ENCODE measurements around the gene SYS1. TPM values are rescaled to one million over a fixed set of nuclear protein-coding genes. Genes with fewer than 3 reads are reported as not detected.

The SYS1 gene
- total RNA-seq (10.1 TPM), polyA plus RNA-seq (ENCODE audit: insufficient read depth in 1 of 8, insufficient read length in 8 of 8, low replicate concordance in 1 of 8) (10 to 100 TPM; 14.1 to 20.0 (median 16.2) TPM)
- long read RNA-seq, donor 1, transcript SYS1-201 (4 exons, 2,862 nt) = major isoform, 8 of 9 reads
- long read RNA-seq, donor 1, partial matches to known transcripts = 0 of 9 reads
- long read RNA-seq, donor 1, other reads (novel, unspliced or antisense) = 0 of 9 reads
- long read RNA-seq, donor 2 = 0 reads
- long read RNA-seq, donor 3, transcript SYS1-201 (4 exons, 2,862 nt) = major isoform, 9 of 10 reads
- long read RNA-seq, donor 3, partial matches to known transcripts = 0 of 10 reads
- long read RNA-seq, donor 3, other reads (novel, unspliced or antisense) = 0 of 10 reads
- long read RNA-seq, donor 4, transcript SYS1-201 (4 exons, 2,862 nt) = major isoform, 7 of 9 reads
- long read RNA-seq, donor 4, partial matches to known transcripts = 0 of 9 reads
- long read RNA-seq, donor 4, other reads (novel, unspliced or antisense) = 0 of 9 reads
- long read RNA-seq, donor 5, transcript SYS1-201 (4 exons, 2,862 nt) = major isoform, 16 of 17 reads
- long read RNA-seq, donor 5, partial matches to known transcripts = 0 of 17 reads
- long read RNA-seq, donor 5, other reads (novel, unspliced or antisense) = 0 of 17 reads
- long read RNA-seq, donor 6, transcript SYS1-201 (4 exons, 2,862 nt) = major isoform, 12 of 29 reads
- long read RNA-seq, donor 6, partial matches to known transcripts = 16 of 29 reads
- long read RNA-seq, donor 6, other reads (novel, unspliced or antisense) = 0 of 29 reads
- long read RNA-seq, donor 7, transcript SYS1-201 (4 exons, 2,862 nt) = major isoform, 17 of 20 reads
- long read RNA-seq, donor 7, partial matches to known transcripts = 0 of 20 reads
- long read RNA-seq, donor 7, other reads (novel, unspliced or antisense) = 0 of 20 reads
- long read RNA-seq, donor 8, transcript SYS1-201 (4 exons, 2,862 nt) = major isoform, 10 of 12 reads
- long read RNA-seq, donor 8, partial matches to known transcripts = 0 of 12 reads
- long read RNA-seq, donor 8, other reads (novel, unspliced or antisense) = 0 of 12 reads
- long read RNA-seq, donor 9, transcript SYS1-201 (4 exons, 2,862 nt) = major isoform, 7 of 10 reads
- long read RNA-seq, donor 9, partial matches to known transcripts = 0 of 10 reads
- long read RNA-seq, donor 9, other reads (novel, unspliced or antisense) = 0 of 10 reads
- long read RNA-seq, donor 10, transcript SYS1-201 (4 exons, 2,862 nt) = major isoform, 7 of 7 reads
- long read RNA-seq, donor 10, partial matches to known transcripts = 0 of 7 reads
- long read RNA-seq, donor 10, other reads (novel, unspliced or antisense) = 0 of 7 reads
- long read RNA-seq, donor 11, transcript SYS1-201 (4 exons, 2,862 nt) = major isoform, 7 of 8 reads
- long read RNA-seq, donor 11, partial matches to known transcripts = 0 of 8 reads
- long read RNA-seq, donor 11, other reads (novel, unspliced or antisense) = 0 of 8 reads

GRCh38 chr20:45362804-45363610 lies at the start of gene SYS1:
Gene SYS1 (plus strand): TSS chr20:45363156. CDS start chr20:45363532, 376 bp downstream.
- peak within 1 kb of the TSS; percentile 95 for H3K27ac ChIP-seq (ENCODE audit: low read length)
- peak within 1 kb of the TSS; percentile 73 for H3K4me3 ChIP-seq (ENCODE audit: low read length)
- H3K36me3 ChIP-seq (ENCODE audit: control insufficient read depth, insufficient read depth, low read length) = peaks cover 24% of the 10 kb centered on the region
- peaks cover 27% of the 10 kb centered on the region for H3K4me1 ChIP-seq (ENCODE audit: control insufficient read depth, insufficient read depth, low read length)
- WGBS (ENCODE audit: insufficient coverage) = 0% methylated on average over 55 of the region's 55 CpGs
- no peaks in the 10 kb centered on the region for H3K9me3 ChIP-seq (replicated peaks; ENCODE audit: control insufficient read depth, low read depth, low read length)
- DNase-seq = peak; percentile 99
- H3K27me3 ChIP-seq (ENCODE audit: control insufficient read depth, insufficient read depth, low read length) = no peaks in the 10 kb centered on the region

GRCh38 chr20:45313943-45314342 lies 49.0 kb upstream of the SYS1 start:
- no peak for DNase-seq
- Histone ChIP-seq H3K9me3 (replicated peaks; ENCODE audit: control insufficient read depth, low read depth, low read length) (no peaks in the 10 kb centered on the region), H3K4me3 (ENCODE audit: low read length) (no peak overlapping the region), H3K4me1 (ENCODE audit: control insufficient read depth, insufficient read depth, low read length) (no peaks in the 10 kb centered on the region), H3K27me3 (ENCODE audit: control insufficient read depth, insufficient read depth, low read length) (peaks cover 63% of the 10 kb centered on the region), H3K36me3 (ENCODE audit: control insufficient read depth, insufficient read depth, low read length) (no peaks in the 10 kb centered on the region), H3K27ac (ENCODE audit: low read length) (no peak overlapping the region)
- WGBS (ENCODE audit: insufficient coverage) = 78% methylated on average over 11 of the region's 11 CpGs

- H3K27me3 ChIP-seq (ENCODE audit: control insufficient read depth, insufficient read depth, low read length) = peaks cover 59% of the 10 kb centered on the region
- no peak for DNase-seq
- H3K4me1 ChIP-seq (ENCODE audit: control insufficient read depth, insufficient read depth, low read length) = no peaks in the 10 kb centered on the region
- H3K36me3 ChIP-seq (ENCODE audit: control insufficient read depth, insufficient read depth, low read length) = no peaks in the 10 kb centered on the region
- no peak overlapping the region for H3K27ac ChIP-seq (ENCODE audit: low read length)
- H3K9me3 ChIP-seq (replicated peaks; ENCODE audit: control insufficient read depth, low read depth, low read length) = no peaks in the 10 kb centered on the region
- WGBS (ENCODE audit: insufficient coverage) = 85% methylated on average over 2 of the region's 4 CpGs
- H3K4me3 ChIP-seq (ENCODE audit: low read length) = no peak overlapping the region
These were observed 47.3 kb upstream of the SYS1 start for GRCh38 chr20:45315672-45316071.

GRCh38 chr20:45316150-45317080 lies 46.5 kb upstream of the SYS1 start:
- H3K27ac ChIP-seq (ENCODE audit: low read length) = no peak overlapping the region
- no peaks in the 10 kb centered on the region for H3K36me3 ChIP-seq (ENCODE audit: control insufficient read depth, insufficient read depth, low read length)
- DNase-seq = no peak
- H3K9me3 ChIP-seq (replicated peaks; ENCODE audit: control insufficient read depth, low read depth, low read length) = no peaks in the 10 kb centered on the region
- WGBS (ENCODE audit: insufficient coverage) = 19% methylated on average over 58 of the region's 71 CpGs
- no peaks in the 10 kb centered on the region for H3K4me1 ChIP-seq (ENCODE audit: control insufficient read depth, insufficient read depth, low read length)
- H3K4me3 ChIP-seq (ENCODE audit: low read length) = no peak overlapping the region
- peaks cover 54% of the 10 kb centered on the region for H3K27me3 ChIP-seq (ENCODE audit: control insufficient read depth, insufficient read depth, low read length)

- Histone ChIP-seq H3K4me3 (ENCODE audit: low read length) (no peak overlapping the region), H3K27me3 (ENCODE audit: control insufficient read depth, insufficient read depth, low read length) (peaks cover 41% of the 10 kb centered on the region), H3K27ac (ENCODE audit: low read length) (no peak overlapping the region), H3K4me1 (ENCODE audit: control insufficient read depth, insufficient read depth, low read length) (no peaks in the 10 kb centered on the region), H3K9me3 (replicated peaks; ENCODE audit: control insufficient read depth, low read depth, low read length) (no peaks in the 10 kb centered on the region), H3K36me3 (ENCODE audit: control insufficient read depth, insufficient read depth, low read length) (no peaks in the 10 kb centered on the region)
- no peak for DNase-seq
- WGBS (ENCODE audit: insufficient coverage) = 20% methylated on average over 1 of the region's 3 CpGs
These were observed 45.1 kb upstream of the SYS1 start for GRCh38 chr20:45317826-45318225.

GRCh38 chr20:45318386-45318939 lies 44.5 kb upstream of the SYS1 start:
- no peak for DNase-seq
- WGBS (ENCODE audit: insufficient coverage) = 71% methylated on average over 2 of the region's 7 CpGs
- Histone ChIP-seq H3K27ac (ENCODE audit: low read length) (no peak overlapping the region), H3K4me1 (ENCODE audit: control insufficient read depth, insufficient read depth, low read length) (no peaks in the 10 kb centered on the region), H3K36me3 (ENCODE audit: control insufficient read depth, insufficient read depth, low read length) (no peaks in the 10 kb centered on the region), H3K27me3 (ENCODE audit: control insufficient read depth, insufficient read depth, low read length) (peaks cover 39% of the 10 kb centered on the region), H3K9me3 (replicated peaks; ENCODE audit: control insufficient read depth, low read depth, low read length) (no peaks in the 10 kb centered on the region), H3K4me3 (ENCODE audit: low read length) (no peak overlapping the region)

GRCh38 chr20:45318948-45319347 lies 44.0 kb upstream of the SYS1 start:
- H3K9me3 ChIP-seq (replicated peaks; ENCODE audit: control insufficient read depth, low read depth, low read length) = no peaks in the 10 kb centered on the region
- no peaks in the 10 kb centered on the region for H3K4me1 ChIP-seq (ENCODE audit: control insufficient read depth, insufficient read depth, low read length)
- peaks cover 39% of the 10 kb centered on the region for H3K27me3 ChIP-seq (ENCODE audit: control insufficient read depth, insufficient read depth, low read length)
- 80% methylated on average over 1 of the region's 2 CpGs for WGBS (ENCODE audit: insufficient coverage)
- DNase-seq = no peak
- no peaks in the 10 kb centered on the region for H3K36me3 ChIP-seq (ENCODE audit: control insufficient read depth, insufficient read depth, low read length)
- no peak overlapping the region for H3K4me3 ChIP-seq (ENCODE audit: low read length)
- H3K27ac ChIP-seq (ENCODE audit: low read length) = no peak overlapping the region

- Histone ChIP-seq H3K27ac (ENCODE audit: low read length) (no peak overlapping the region), H3K4me1 (ENCODE audit: control insufficient read depth, insufficient read depth, low read length) (no peaks in the 10 kb centered on the region), H3K4me3 (ENCODE audit: low read length) (no peak overlapping the region), H3K9me3 (replicated peaks; ENCODE audit: control insufficient read depth, low read depth, low read length) (no peaks in the 10 kb centered on the region), H3K36me3 (ENCODE audit: control insufficient read depth, insufficient read depth, low read length) (no peaks in the 10 kb centered on the region), H3K27me3 (ENCODE audit: control insufficient read depth, insufficient read depth, low read length) (peaks cover 27% of the 10 kb centered on the region)
- WGBS (ENCODE audit: insufficient coverage) = 80% methylated on average over 3 of the region's 5 CpGs
- DNase-seq = no peak
These were observed 41.9 kb upstream of the SYS1 start for GRCh38 chr20:45320948-45321595.
